ENCODE results near the gene KIF18A. TPM values are rescaled to one million over a fixed set of nuclear protein-coding genes. Genes with fewer than 3 reads are reported as not detected.
A peak's percentile ranks its signal among the peaks of the same experiment; 100 is the strongest.

The KIF18A gene
- polyA plus RNA-seq, 1 donor (not counting 4 experiments of a cell fraction or from before 2014, with no cell fraction given), result 6.1 TPM

- dilution Hi-C loops (cut with MboI; ENCODE audit: extremely low pct_ligation_motif_present, low sequenced_read_pairs), result no loop called here
- H3K79me2 ChIP-seq (ENCODE audit: control insufficient read depth, insufficient read depth, low read length), result no peaks in the 10 kb centered on the region
- no peak overlapping the region for H2AFZ ChIP-seq (ENCODE audit: control insufficient read depth, low read length)
- H3K27me3 ChIP-seq (ENCODE audit: control insufficient read depth, extremely low read depth, insufficient read depth, low read length), result no peaks in the 10 kb centered on the region
- H3K4me3 ChIP-seq (ENCODE audit: control insufficient read depth in 2 of 3, extremely low read depth in 1 of 3, insufficient read depth in 2 of 3, low read depth in 1 of 3, low read length in 3 of 3), result no peak overlapping the region
- peak; percentile 20 for FAIRE-seq
- no peak overlapping the region for H3K4me2 ChIP-seq (ENCODE audit: control insufficient read depth, extremely low read depth, insufficient read depth, low read depth, low read length)
- H3K9me1 ChIP-seq (ENCODE audit: control insufficient read depth, extremely low read depth, insufficient read depth, low read length), result no peaks in the 10 kb centered on the region
- H4K20me1 ChIP-seq (ENCODE audit: control insufficient read depth, extremely low read depth, insufficient read depth, low read length), result no peaks in the 10 kb centered on the region
- no peak overlapping the region for H3K27ac ChIP-seq (ENCODE audit: control insufficient read depth, insufficient read depth, low read length)
- peaks cover 7% of the 10 kb centered on the region for H3K9me3 ChIP-seq (ENCODE audit: control insufficient read depth, low read depth, low read length)
- no peak for TF ChIP-seq CTCF (optimal IDR thresholded peaks at IDR 0.05 in 1 of 3, IDR thresholded peaks at IDR 0.05 in 1 of 3, conservative IDR thresholded peaks at IDR 0.05 in 1 of 3; ENCODE audit: extremely low read depth in 1 of 3, insufficient read depth in 2 of 3, low read length in 3 of 3)
- peaks cover 9% of the 10 kb centered on the region for H3K4me1 ChIP-seq (ENCODE audit: control insufficient read depth, extremely low read depth, insufficient read depth, low read length)
- no peak overlapping the region for H3K9ac ChIP-seq (ENCODE audit: control insufficient read depth, extremely low read depth, insufficient read depth, low read length)
- DNase-seq (ENCODE audit: low read depth, low spot score), result no peak
- H3K36me3 ChIP-seq (ENCODE audit: control insufficient read depth in 2 of 2, extremely low read depth in 1 of 2, insufficient read depth in 2 of 2, low read length in 2 of 2), result no peaks in the 10 kb centered on the region
Observed at GRCh38 chr11:28144808-28145207, 36.9 kb upstream of the KIF18A start.

GRCh38 chr11:28142724-28143123 is 34.8 kb upstream of the KIF18A start:
- Histone ChIP-seq H2AFZ (ENCODE audit: control insufficient read depth, low read length) (no peak overlapping the region), H3K9me1 (ENCODE audit: control insufficient read depth, extremely low read depth, insufficient read depth, low read length) (no peaks in the 10 kb centered on the region), H3K36me3 (ENCODE audit: control insufficient read depth in 2 of 2, extremely low read depth in 1 of 2, insufficient read depth in 2 of 2, low read length in 2 of 2) (peaks cover 0 to 4% of the 10 kb centered on the region in 2 experiments), H3K27me3 (ENCODE audit: control insufficient read depth, extremely low read depth, insufficient read depth, low read length) (no peaks in the 10 kb centered on the region), H3K9me3 (ENCODE audit: control insufficient read depth, low read depth, low read length) (peaks cover 17% of the 10 kb centered on the region), H3K4me2 (ENCODE audit: control insufficient read depth, extremely low read depth, insufficient read depth, low read depth, low read length) (no peak overlapping the region), H3K4me3 (ENCODE audit: control insufficient read depth in 2 of 3, extremely low read depth in 1 of 3, insufficient read depth in 2 of 3, low read depth in 1 of 3, low read length in 3 of 3) (no peak overlapping the region), H3K4me1 (ENCODE audit: control insufficient read depth, extremely low read depth, insufficient read depth, low read length) (peaks cover 9% of the 10 kb centered on the region), H3K79me2 (ENCODE audit: control insufficient read depth, insufficient read depth, low read length) (no peaks in the 10 kb centered on the region), H4K20me1 (ENCODE audit: control insufficient read depth, extremely low read depth, insufficient read depth, low read length) (no peaks in the 10 kb centered on the region), H3K9ac (ENCODE audit: control insufficient read depth, extremely low read depth, insufficient read depth, low read length) (no peak overlapping the region), H3K27ac (ENCODE audit: control insufficient read depth, insufficient read depth, low read length) (no peak overlapping the region)
- DNase-seq (ENCODE audit: low read depth, low spot score) (no peak), FAIRE-seq (no peak)
- dilution Hi-C loops (cut with MboI; ENCODE audit: extremely low pct_ligation_motif_present, low sequenced_read_pairs), result no loop called here
- TF ChIP-seq CTCF (optimal IDR thresholded peaks at IDR 0.05 in 1 of 3, IDR thresholded peaks at IDR 0.05 in 1 of 3, conservative IDR thresholded peaks at IDR 0.05 in 1 of 3; ENCODE audit: extremely low read depth in 1 of 3, insufficient read depth in 2 of 3, low read length in 3 of 3) (no peak), EZH2 (IDR thresholded peaks at IDR 0.05; ENCODE audit: low read length) (no peak)

Data from keratinocyte (primary cell).